RWPE2 (cell line): Measurements from ENCODE around the gene COX14.
A peak's percentile ranks its signal among the peaks of the same experiment; 100 is the strongest.
"Not testable (repeated sequence)": the region's sequence is repeated elsewhere in the genome, so short reads cannot be mapped to it uniquely, and the experiment has no call there.

Experiments used
- ATAC-seq: fragments of 200-7000 bp; cut with Tn5 transposase; 3 replicates; pipeline ENCODE4 v1.9.1; 2021; ENCODE audit warnings: low read depth
- DNase-seq: peaks from one replicate; pipeline ENCODE4 v3.0.0-alpha.2; 2020; ENCODE audit warnings: low spot score
- H3K27ac ChIP-seq: fragments of 450-650 bp; 2 replicates; pipeline ENCODE4 v1.5.1; 2017; ENCODE audit warnings: mild to moderate bottlenecking; ENCODE audit not compliant: poor library complexity, severe bottlenecking
- H3K27me3 ChIP-seq: fragments of 250-450 bp; sonication (Bioruptor Pico); 2 replicates; pipeline ENCODE4 v1.5.1; 2021; ENCODE audit warnings: mild to moderate bottlenecking, moderate library complexity; ENCODE audit not compliant: insufficient read depth, poor library complexity, severe bottlenecking
- H3K36me3 ChIP-seq: fragments of 250-450 bp; sonication (Bioruptor Pico); 2 replicates; pipeline ENCODE4 v1.5.1; 2020; ENCODE audit warnings: low read depth, mild to moderate bottlenecking, moderate library complexity
- H3K4me1 ChIP-seq: fragments of 250-450 bp; sonication (Bioruptor Pico); 2 replicates; pipeline ENCODE4 v1.5.1; 2021; ENCODE audit warnings: mild to moderate bottlenecking, moderate library complexity; ENCODE audit not compliant: insufficient read depth, poor library complexity, severe bottlenecking
- H3K4me3 ChIP-seq: fragments of 250-450 bp; sonication (Bioruptor Pico); 2 replicates; pipeline ENCODE4 v1.5.1; 2021; ENCODE audit warnings: mild to moderate bottlenecking, moderate library complexity; ENCODE audit not compliant: severe bottlenecking
- H3K9me3 ChIP-seq: fragments of 250-450 bp; sonication (Bioruptor Pico); 2 replicates; pipeline ENCODE4 v1.5.1; 2021; ENCODE audit warnings: mild to moderate bottlenecking, moderate library complexity; ENCODE audit not compliant: severe bottlenecking
- CTCF ChIP-seq: fragments of 450-650 bp; IDR thresholded peaks from one replicate; pipeline ENCODE4 v1.5.1; 2017; ENCODE audit warnings: mild to moderate bottlenecking, moderate library complexity; ENCODE audit not compliant: poor library complexity, severe bottlenecking

Gene COX14

DNA sequence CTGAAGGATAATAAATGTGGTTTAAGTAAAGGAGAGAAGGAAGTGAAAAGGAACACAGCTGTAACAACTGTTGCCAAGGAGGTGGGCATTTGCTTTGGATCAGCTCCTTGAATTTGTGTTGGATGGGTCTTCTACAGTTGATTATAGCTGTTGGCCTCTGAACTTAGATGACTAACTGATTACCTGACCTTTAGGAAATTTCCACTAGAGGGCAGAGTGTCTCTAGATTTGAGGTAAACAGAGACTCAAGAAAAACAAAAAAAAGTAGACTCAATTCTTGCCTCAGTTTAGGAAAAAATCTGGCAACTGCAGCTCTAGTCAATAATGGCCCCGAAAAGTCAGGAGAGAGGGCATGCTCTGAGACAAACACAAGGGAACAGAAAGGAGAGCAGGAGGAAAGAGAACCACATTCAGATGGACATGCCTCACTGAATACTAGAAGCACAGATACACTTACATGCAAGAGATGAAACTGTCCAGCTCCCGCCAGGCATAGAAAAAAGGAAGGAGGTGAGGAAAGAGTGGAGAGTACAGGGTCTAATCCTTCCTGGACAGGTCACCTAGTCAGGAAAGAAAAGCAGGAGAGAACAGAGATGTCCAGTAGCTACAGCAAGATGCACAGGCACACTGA lies 20.6 kb downstream of the COX14 start:
- DNase-seq (no peak), ATAC-seq (no peak)
- no peaks in the 10 kb centered on the region for H3K9me3 ChIP-seq
- no peaks in the 10 kb centered on the region for H3K4me1 ChIP-seq
- H3K4me3 ChIP-seq: no peak overlapping the region
- peak; percentile 57 for TF ChIP-seq CTCF
- H3K36me3 ChIP-seq: peaks cover 73% of the 10 kb centered on the region
- no peak overlapping the region for H3K27ac ChIP-seq
- no peaks in the 10 kb centered on the region for H3K27me3 ChIP-seq

DNA sequence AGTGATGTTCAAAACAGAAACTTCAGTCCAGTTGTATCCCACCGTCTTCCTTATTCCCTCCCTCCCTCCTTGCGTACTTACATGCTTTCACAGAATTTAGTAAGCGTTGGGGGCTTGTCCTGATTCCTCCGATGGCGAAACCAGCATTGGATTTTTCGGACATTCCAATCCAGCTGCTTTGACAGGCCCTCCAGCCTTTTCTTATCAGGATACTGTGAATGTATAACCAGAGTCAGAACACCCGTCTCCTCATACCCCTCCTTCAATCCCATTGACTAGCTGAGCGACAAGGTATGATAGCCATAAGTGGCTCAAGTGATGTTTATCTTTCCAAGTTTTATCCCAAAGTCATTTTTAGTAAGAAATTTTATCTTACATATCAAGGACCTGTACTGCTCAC lies 31.0 kb downstream of the COX14 start:
- TF ChIP-seq CTCF: no peak
- Histone ChIP-seq H3K4me3 (no peak overlapping the region), H3K36me3 (peaks cover 45% of the 10 kb centered on the region), H3K4me1 (no peaks in the 10 kb centered on the region), H3K27me3 (no peaks in the 10 kb centered on the region), H3K9me3 (no peaks in the 10 kb centered on the region), H3K27ac (no peak overlapping the region)
- no peak for ATAC-seq
- DNase-seq: no peak

DNA sequence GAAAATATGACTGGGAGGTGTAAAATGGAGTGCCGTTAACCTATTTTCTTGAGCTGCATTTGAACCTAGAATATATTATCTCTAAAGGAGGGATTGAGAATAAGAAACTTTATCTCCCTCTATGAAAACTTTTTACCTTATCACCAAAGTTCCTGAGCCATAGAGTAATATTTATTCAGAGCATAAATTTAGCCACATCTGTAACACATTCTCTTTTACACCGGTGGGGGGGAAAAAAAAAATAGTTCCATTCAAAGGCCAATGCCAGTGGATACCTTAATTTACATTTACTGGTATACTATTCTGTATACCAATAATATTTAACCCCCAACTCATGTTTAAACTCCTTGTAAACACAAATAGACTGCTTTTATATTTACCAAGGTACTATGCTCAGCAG lies 33.4 kb downstream of the COX14 start:
- Histone ChIP-seq H3K36me3 (peaks cover 25% of the 10 kb centered on the region), H3K4me3 (no peak overlapping the region), H3K27ac (no peak overlapping the region), H3K9me3 (no peaks in the 10 kb centered on the region), H3K27me3 (no peaks in the 10 kb centered on the region), H3K4me1 (no peaks in the 10 kb centered on the region)
- ATAC-seq: no peak
- no peak for TF ChIP-seq CTCF
- no peak for DNase-seq

DNA sequence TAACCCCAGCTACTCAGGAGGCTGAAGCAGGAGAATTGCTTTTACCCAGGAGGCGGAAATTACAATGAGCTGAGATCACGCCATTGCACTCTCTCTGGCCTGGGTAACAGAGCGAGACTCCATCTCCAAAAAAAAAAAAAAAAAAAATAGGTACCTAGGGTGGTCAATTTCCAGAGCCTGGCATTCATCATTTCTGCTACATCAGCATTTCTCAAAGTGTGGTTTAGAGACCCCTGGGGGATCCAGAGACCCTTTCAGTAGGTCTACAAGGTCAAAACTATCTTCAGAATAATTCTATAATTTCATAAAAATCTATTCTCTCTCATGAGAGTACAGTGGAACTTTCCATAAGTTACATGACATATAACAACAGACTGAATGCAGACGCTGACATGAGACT lies 35.2 kb downstream of the COX14 start:
- H3K27ac ChIP-seq: no peak overlapping the region
- H3K4me1 ChIP-seq: no peaks in the 10 kb centered on the region
- DNase-seq (no peak), ATAC-seq (no peak)
- H3K9me3 ChIP-seq: no peaks in the 10 kb centered on the region
- TF ChIP-seq CTCF: no peak
- peaks cover 18% of the 10 kb centered on the region for H3K36me3 ChIP-seq
- H3K4me3 ChIP-seq: no peak overlapping the region
- no peaks in the 10 kb centered on the region for H3K27me3 ChIP-seq

GRCh38 chr12:50148011-50148410 lies 36.0 kb downstream of the COX14 start:
- ATAC-seq, H3K27me3 ChIP-seq, H3K4me3 ChIP-seq, H3K4me1 ChIP-seq, H3K27ac ChIP-seq, DNase-seq, H3K9me3 ChIP-seq: not testable (repeated sequence)
- H3K36me3 ChIP-seq: peaks cover 13% of the 10 kb centered on the region
